OCI-LY7 (cell line): Measurements from ENCODE around the gene MYOF.

Experiments used
- EZH2phosphoT487 ChIP-seq: fragments of 200-600 bp; sonication (generic); IDR thresholded peaks from 2 replicates; pipeline ENCODE4 v1.6.1; 2018; ENCODE audit warnings: low read depth, borderline replicate concordance, mild to moderate bottlenecking, mixed run types, antibody characterized with exemption, low read length, moderate library complexity, mixed read lengths
- TF ChIP-seq, protein P1 (sequence below): fragments of 200-600 bp; sonication (generic); conservative IDR thresholded peaks from 2 replicates; pipeline ENCODE4 v1.5.1; 2014; ENCODE audit warnings: mild to moderate bottlenecking, antibody characterized with exemption, low read length, moderate library complexity, mixed read lengths

DNA sequence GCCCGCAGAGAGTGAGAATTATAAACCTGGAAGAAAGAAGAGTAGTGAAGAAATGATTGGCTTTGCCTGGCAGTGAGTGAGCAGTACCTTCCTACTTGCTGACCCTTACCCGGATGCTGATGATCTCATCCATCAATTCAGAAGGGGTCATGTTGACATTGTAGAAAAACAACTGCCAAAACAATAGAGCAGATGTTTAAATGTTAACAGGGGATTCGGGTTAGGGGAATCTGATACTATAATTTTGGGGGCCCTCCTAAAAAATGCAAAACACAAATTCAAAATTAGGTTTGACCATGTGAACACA is 78.1 kb downstream of the MYOF start:
- TF ChIP-seq, protein P1, sequence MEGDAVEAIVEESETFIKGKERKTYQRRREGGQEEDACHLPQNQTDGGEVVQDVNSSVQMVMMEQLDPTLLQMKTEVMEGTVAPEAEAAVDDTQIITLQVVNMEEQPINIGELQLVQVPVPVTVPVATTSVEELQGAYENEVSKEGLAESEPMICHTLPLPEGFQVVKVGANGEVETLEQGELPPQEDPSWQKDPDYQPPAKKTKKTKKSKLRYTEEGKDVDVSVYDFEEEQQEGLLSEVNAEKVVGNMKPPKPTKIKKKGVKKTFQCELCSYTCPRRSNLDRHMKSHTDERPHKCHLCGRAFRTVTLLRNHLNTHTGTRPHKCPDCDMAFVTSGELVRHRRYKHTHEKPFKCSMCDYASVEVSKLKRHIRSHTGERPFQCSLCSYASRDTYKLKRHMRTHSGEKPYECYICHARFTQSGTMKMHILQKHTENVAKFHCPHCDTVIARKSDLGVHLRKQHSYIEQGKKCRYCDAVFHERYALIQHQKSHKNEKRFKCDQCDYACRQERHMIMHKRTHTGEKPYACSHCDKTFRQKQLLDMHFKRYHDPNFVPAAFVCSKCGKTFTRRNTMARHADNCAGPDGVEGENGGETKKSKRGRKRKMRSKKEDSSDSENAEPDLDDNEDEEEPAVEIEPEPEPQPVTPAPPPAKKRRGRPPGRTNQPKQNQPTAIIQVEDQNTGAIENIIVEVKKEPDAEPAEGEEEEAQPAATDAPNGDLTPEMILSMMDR: no peak
- no peak for TF ChIP-seq EZH2phosphoT487
